ENCODE results near the gene METTL25.

DNA sequence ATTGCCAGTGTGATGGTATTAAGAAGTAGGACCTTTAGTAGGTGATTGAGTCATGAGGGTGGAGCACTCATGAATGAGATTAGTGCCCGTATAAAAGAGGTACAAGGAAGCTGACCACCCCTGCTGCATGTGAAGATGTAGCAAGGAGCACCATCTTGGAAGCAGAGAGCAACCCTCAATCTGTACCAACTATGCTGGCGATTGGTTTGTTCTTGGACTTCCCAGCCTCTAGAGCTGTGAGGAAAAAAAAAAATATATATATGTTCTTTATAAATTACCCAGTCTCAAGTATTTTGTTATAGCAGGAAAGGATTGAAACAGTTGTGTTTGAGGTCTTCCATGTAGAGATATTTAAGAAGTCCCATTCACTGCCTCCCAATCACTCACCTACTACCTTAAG, 16.9 kb downstream of the METTL25 start:
- TF ChIP-seq, protein P1, sequence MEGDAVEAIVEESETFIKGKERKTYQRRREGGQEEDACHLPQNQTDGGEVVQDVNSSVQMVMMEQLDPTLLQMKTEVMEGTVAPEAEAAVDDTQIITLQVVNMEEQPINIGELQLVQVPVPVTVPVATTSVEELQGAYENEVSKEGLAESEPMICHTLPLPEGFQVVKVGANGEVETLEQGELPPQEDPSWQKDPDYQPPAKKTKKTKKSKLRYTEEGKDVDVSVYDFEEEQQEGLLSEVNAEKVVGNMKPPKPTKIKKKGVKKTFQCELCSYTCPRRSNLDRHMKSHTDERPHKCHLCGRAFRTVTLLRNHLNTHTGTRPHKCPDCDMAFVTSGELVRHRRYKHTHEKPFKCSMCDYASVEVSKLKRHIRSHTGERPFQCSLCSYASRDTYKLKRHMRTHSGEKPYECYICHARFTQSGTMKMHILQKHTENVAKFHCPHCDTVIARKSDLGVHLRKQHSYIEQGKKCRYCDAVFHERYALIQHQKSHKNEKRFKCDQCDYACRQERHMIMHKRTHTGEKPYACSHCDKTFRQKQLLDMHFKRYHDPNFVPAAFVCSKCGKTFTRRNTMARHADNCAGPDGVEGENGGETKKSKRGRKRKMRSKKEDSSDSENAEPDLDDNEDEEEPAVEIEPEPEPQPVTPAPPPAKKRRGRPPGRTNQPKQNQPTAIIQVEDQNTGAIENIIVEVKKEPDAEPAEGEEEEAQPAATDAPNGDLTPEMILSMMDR (conservative IDR thresholded peaks at IDR 0.05; ENCODE audit: low read depth, low read length), result no peak
- TF ChIP-seq EZH2 (IDR thresholded peaks at IDR 0.05; ENCODE audit: low read length, unreplicated experiment), result no peak
